ENCODE results near the gene INSRR.

INSRR gene

GRCh38 chr1:156847591-156848460 lies 11.1 kb downstream of the INSRR start:
- no peak for DNase-seq

GRCh38 chr1:156846643-156847042 lies 12.3 kb downstream of the INSRR start:
- no peak for DNase-seq

DNA sequence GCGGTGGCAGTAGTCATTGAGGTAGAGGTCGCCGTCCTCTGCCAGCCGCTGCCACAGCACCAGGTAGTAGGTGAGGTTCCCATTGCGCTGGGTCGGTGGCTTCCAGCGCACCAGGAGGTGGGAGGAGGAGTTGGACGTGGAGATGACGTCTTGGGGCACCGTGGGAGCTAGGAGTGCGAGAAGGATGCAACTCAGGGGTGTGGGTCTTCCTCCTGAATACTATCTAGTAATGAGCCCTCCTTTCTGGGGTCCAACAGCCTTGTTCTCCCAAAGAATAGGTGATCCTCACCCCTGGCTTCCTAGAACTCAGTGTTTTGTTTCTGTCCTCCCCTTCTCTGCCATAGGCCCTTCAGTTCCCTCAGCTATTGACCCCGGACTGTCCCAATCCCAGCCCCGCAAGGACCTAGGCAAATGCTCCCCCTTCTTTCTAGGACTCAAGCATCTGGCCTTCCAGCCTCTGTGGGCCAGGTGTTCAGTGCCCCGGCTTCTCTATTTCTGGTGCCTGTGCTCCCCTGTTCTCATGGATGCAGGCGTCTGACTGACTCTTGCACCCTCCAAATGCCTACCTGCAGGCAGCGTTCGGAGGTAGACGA lies 12.9 kb downstream of the INSRR start:
- DNase-seq = no peak

DNA sequence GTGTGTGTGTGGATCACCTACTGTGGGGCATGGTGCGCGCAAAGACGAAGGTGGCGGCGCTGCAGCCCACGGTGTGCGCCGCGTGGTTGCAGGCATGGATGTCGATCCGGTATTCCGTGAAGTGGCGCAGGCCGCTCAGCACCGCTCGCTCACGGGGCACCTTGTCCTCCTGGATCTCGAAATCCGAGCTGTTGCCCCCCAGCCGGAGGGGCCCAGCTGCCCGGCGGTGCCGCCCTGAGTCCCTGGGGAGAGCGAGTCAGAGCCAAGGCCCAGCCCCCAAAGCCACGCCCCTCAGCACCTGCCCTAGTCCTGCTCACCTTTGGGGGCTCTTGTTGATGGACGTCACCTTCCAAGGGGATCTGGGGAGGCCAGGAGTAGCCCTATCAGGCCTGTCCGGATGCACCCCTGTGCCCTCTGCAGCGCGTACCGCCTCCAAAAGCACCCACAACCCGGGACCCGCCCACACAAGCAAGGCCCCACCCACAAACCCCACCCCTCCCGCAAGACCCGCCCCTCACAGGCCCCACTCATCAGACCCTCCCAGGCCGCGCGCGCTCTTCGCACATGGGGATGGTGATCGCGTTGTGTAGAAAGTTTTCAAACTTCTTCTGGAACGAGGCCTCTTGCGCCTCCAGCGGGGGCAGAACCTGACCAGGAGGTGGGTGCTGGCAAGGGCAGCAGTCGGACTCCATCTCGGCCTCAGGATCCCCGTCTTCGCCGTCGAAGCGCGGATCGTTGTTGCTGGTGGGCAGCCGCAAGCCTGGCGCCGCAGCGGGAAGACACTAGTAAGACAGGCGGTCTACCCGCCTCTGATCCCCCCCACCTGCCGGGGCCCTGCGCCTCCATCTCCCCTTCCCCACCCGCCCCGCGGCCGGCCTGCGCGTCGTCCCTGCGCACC lies 13.6 kb downstream of the INSRR start:
- no peak for DNase-seq

- DNase-seq = no peak
These were observed 14.3 kb downstream of the INSRR start for GRCh38 chr1:156844638-156845037.

GRCh38 chr1:156844102-156844501 lies 14.8 kb downstream of the INSRR start:
- DNase-seq = no peak

- no peak for DNase-seq
These were observed 16.2 kb downstream of the INSRR start for GRCh38 chr1:156842618-156843300.

DNA sequence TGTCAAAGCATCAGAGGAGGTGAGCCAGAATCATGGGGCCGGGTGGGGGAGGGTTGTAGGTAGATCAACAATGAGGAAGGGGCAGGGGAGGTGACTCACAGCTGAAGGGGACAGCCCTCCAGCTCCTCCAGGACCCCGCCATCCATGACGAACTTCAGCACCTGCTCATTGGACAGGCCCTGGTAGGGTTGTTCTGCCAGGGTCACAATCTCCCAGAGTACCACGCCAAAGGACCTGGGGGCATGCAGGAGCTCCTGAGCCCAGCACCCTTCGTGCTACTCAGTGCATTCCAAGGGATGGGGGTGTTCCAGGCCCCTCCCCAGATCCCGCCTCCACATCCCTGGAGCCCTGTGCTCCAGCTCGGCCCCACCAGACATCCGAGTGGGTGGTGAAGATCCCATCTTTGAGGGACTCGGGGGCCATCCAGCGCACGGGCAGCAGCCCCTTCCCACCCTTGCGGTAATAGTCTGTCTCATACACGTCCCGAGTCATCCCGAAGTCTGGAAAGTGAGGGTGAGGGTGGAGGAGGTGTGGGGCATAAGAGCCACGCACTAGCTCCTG lies 17.5 kb downstream of the INSRR start:
- DNase-seq = no peak

GRCh38 chr1:156840898-156841279 lies 18.0 kb downstream of the INSRR start:
- no peak for DNase-seq

DNA sequence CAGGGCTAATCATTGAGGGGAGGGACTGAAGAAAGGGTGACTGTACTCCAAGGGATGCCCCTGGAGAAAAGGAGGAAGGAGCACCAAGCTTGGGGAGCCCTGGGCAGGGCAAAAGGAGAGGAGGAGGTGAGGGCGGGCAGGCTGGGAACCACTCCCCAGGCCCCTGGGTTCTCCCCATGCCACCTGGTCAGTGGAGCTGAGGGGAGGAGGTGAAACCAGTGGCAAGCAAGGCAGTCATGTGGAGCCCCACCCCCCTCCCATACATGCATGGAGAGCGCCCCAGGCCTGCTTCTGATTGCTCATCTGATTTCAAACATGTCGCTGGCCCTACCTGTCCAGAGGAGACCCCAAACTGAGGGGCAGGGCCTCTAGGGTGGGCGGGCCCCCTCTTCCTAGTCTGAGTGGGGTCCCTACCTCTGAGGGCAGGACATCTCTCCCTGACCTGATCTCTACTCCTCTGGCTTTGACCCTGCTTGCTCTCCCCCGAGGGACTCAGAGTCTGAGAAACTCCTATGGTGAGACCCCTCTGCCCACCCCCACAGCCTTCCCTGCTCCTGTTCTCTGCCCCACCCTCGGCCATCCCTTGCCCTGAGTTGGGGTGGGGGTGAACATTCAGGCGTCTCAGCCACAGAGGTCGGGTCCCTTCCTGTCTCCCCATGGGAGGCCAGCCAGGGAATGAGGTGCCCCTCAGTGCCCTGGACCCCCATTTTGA lies 18.6 kb downstream of the INSRR start:
- DNase-seq = no peak

GRCh38 chr1:156839426-156840109 lies 19.3 kb downstream of the INSRR start:
- no peak for DNase-seq

DNA sequence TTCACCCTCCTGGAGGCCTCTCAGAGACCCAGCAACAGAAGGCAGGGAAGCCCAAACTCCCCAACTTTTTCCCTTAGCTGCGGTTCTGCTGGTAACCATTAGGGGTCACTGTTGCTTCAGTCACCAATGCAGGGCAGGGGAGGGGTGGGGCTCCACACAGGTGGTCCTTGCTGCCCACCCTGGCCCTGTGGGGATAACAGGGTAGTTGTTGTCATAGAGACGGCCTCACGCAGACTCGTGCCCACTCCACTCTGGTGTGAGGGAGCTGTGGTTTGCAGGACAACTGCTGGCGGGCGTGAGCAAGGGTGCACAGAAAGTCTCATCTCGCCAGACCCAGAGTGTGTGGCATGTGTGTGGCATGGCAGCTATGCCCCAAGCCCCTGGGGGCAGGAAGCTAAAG lies 19.9 kb downstream of the INSRR start:
- DNase-seq = no peak

- DNase-seq = no peak
These were observed 22.0 kb downstream of the INSRR start for GRCh38 chr1:156836892-156837291.

- DNase-seq = no peak
These were observed 22.8 kb downstream of the INSRR start for GRCh38 chr1:156836041-156836654.

- no peak for DNase-seq
These were observed 24.6 kb downstream of the INSRR start for GRCh38 chr1:156834322-156834721.

DNA sequence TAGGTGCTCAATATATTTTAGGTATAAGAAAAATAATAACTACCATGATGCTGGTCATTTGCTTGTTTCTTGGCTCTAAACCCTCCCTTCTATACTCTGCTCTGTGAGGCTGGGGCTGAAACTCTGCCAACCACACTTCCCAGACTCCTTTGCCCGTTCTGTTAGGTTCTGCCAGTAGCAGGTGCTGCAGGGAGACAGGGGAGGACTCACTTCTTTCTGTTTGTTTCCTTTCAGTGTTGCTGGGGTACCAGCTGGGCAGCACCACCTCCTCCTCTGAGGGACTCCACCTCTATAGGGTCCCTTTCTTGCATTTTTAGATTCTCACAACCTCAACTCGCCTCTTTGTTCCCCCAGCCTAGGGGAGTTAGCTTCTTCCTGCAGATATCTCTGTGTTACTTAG lies 25.3 kb downstream of the INSRR start:
- no peak for DNase-seq

DNA sequence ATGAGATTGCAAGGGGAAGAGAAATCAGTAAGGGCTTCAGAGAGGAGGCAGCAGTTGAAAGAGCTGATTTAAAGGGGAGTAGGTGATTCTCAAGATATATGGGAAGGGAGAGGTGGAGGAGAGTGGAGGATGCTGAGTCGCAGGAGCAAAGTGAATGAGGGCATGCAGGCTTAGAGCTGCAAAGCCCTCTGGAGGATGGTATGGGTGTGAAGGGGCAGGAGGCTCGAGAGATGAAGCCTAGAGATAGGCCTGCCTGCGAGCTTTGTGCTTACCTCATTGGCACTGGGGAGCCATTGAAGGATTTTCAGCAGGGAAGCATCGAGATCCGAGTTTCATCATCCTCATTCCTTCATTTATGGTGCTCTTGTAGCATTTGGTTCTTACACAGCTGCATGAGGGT lies 26.5 kb downstream of the INSRR start:
- DNase-seq = no peak

DNA sequence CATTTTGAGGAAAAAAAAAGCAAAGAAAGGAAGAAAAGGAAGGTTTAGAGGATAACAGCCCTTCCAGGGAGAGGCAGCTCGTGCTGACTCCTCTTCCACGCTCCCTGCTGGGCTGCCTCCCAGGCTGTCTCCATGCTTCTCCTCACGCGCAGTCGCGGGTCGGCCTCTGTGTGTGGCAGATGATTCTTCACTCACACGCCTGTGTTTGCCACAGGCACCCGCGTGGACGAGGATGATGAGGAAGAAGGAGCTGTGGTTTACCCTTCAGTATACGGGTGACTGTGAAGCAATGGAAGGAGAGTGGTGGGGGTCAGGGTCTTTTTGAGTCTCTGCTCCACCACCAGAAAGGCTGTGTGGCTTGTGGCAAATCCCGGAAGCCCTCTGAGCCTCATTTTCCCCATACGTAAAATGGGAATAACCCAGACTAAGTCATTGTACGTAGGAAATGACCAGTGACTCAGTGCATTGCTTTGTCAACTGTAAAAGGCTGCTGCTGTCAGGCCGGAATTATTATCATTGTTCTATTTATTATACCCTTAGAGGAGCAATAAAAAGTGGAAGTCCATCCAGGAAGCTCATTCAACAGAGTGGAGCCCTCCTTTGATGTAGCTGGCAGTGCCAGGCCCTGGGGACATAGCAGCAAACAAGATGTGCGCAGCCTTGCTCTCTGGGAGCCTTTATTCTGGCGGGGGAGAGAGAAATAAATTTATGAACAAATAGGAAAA lies 30.4 kb downstream of the INSRR start:
- DNase-seq = no peak

DNA sequence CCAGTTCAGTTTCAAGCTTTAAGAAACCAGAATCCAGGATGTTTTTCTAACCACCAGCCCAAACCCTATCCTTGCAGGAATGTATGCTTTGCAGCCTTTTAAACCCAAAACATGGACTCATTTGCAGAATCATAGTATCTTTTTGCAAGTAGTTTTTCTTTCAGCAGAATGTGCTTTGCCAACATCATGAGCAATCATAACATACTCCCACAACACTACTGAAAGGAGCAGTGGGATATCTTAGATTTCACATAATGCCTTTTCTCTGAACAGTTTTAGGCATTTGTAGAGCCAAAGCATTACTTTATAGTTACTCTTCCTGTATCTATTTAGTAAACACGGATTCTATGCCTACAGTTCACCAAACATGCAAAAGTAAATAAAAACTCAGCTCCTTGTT lies 32.3 kb downstream of the INSRR start:
- no peak for DNase-seq

GRCh38 chr1:156823210-156823790 lies 35.6 kb downstream of the INSRR start:
- DNase-seq = no peak

Data from DMS 273 treated with DMSO at 0.1 percent for 48 hours (cell line).